ENCODE measurements around the gene TES.

TES gene

DNA sequence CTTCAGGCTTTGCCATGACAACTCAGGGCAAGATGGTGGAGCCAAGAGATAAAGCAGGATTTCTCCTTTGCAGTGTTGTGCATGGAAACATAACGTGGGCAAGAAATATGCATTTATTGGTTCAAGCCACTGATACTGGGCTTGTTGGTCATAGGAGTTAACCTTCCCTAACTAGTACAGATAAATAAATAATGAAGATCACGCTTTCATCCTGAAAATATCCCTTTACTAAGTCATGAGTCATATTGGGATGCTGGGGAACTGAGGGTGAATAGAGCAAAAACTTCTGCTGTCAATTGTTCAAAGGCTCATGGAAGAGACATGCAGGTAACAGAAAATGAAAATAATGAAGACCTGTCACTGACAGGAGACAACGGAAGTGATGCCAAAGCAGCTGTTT lies 55.5 kb downstream of the TES start:
- no peak overlapping the region for H3K9ac ChIP-seq (ENCODE audit: low read length)
- H3K4me3 ChIP-seq (ENCODE audit: low read depth, low read length) = no peak overlapping the region
- no peak overlapping the region for H3K27ac ChIP-seq (ENCODE audit: low read depth, low read length)
- no peaks in the 10 kb centered on the region for H3K4me1 ChIP-seq (ENCODE audit: control insufficient read depth, insufficient read depth, low read length)
- no peaks in the 10 kb centered on the region for H3K27me3 ChIP-seq (ENCODE audit: control insufficient read depth, insufficient read depth, low read length)
- no peaks in the 10 kb centered on the region for H3K9me3 ChIP-seq (ENCODE audit: control insufficient read depth, insufficient read depth, low read depth, low read length)
- no peaks in the 10 kb centered on the region for H3K36me3 ChIP-seq (ENCODE audit: control insufficient read depth, insufficient read depth, low read length)

DNA sequence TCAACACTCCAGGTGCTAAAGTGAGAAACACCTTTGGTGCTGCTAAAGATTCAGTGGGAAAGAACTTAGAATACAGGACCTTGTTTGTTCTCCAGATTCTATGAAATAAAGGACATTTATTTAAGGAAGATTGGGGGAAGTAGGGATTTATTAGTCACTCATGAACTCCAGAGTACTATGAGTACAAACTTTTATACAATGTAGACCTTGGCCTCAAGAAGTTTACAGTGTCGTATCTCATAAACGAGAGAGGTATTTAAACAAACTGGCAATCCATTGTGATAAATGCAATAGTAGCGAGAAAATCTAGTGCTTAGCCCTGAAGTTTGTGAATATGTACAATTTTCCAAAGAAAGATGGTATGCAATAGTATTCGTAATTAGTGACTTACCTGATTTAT lies 59.1 kb downstream of the TES start:
- H3K27me3 ChIP-seq (ENCODE audit: control insufficient read depth, insufficient read depth, low read length) = no peaks in the 10 kb centered on the region
- H3K9me3 ChIP-seq (ENCODE audit: control insufficient read depth, insufficient read depth, low read depth, low read length) = no peaks in the 10 kb centered on the region
- H3K27ac ChIP-seq (ENCODE audit: low read depth, low read length) = no peak overlapping the region
- H3K36me3 ChIP-seq (ENCODE audit: control insufficient read depth, insufficient read depth, low read length) = no peaks in the 10 kb centered on the region
- no peak overlapping the region for H3K4me3 ChIP-seq (ENCODE audit: low read depth, low read length)
- H3K4me1 ChIP-seq (ENCODE audit: control insufficient read depth, insufficient read depth, low read length) = peaks cover 18% of the 10 kb centered on the region
- H3K9ac ChIP-seq (ENCODE audit: low read length) = no peak overlapping the region

DNA sequence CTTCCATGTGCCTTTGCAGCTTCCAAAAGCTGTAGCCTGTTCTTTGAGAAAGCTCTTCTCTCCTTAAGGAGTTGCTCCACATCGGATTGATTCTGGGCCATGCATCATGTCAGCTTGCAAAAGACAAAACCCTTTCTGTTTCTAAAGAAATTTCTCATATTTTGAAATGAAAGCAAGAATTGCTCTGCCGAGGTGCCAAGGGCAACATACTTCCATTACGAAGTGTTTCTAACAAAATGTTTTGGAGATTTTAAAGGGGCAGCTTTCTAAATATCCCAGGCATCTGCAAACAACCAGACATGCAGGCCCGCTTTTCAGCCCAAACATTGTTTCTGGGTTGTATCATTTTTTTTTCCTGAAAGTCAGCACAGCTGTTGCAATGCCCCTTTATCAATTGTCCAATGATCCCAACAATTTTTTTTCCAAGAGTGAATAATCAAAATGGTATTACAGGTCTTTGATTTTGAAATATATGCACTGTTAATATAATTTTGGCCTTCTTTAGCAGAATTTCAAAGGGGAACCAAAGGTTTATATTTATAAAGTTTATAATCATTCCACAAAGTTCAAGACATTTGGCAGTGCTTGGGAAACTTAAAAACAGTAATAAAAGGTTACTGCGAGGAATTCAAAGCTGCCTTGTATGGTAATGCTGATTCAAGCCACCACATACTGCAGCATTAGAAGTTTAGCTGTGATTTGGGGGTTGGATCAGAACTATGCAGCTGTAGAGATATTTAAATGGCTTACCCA lies 61.0 kb downstream of the TES start:
- Histone ChIP-seq H3K9ac (ENCODE audit: low read length) (no peak overlapping the region), H3K36me3 (ENCODE audit: control insufficient read depth, insufficient read depth, low read length) (no peaks in the 10 kb centered on the region), H3K27ac (ENCODE audit: low read depth, low read length) (no peak overlapping the region), H3K9me3 (ENCODE audit: control insufficient read depth, insufficient read depth, low read depth, low read length) (no peaks in the 10 kb centered on the region), H3K4me3 (ENCODE audit: low read depth, low read length) (no peak overlapping the region), H3K4me1 (ENCODE audit: control insufficient read depth, insufficient read depth, low read length) (peaks cover 18% of the 10 kb centered on the region), H3K27me3 (ENCODE audit: control insufficient read depth, insufficient read depth, low read length) (no peaks in the 10 kb centered on the region)

DNA sequence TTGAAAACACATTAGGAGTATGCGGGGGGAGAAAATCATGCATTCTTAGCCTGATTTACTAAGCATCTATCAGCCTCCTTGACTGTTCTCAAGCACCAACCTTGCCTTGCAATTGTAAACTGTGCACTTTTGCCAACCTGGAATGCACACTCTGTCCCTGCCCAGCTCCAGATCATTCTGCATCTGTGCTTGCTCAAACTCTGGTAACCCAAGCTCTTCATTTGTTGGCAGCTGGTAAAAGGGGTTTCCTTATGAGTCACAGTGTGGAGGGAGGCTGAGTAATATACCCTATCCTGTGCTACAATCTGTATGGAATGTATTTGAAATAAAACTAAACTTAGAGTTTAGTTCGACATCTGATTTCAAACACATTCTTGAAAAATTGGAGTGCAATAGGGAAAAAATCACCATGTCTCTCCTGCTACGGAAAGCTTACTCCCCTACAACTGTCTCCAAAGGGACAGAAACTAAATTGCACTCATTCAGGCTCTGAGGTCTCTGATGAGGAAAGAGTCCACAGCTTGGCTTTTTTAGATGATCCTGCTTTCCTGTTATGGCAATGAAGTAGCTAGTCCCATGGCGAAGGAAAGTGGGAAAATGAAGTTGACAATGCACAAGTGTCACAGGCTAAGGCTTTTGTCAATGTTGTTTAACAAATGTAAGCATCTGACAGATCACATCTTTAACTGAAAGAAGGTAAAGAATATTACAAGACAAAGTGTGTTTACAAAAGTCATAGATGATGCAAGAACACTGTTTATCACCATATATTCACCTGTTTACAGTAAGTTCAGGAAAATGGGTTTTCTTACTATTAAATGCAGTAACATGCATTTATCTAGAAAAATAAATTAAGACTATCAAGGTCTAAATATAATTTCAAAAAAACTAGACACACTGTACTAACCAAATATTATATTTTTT lies 61.9 kb downstream of the TES start:
- Histone ChIP-seq H3K27me3 (ENCODE audit: control insufficient read depth, insufficient read depth, low read length) (no peaks in the 10 kb centered on the region), H3K9me3 (ENCODE audit: control insufficient read depth, insufficient read depth, low read depth, low read length) (no peaks in the 10 kb centered on the region), H3K36me3 (ENCODE audit: control insufficient read depth, insufficient read depth, low read length) (no peaks in the 10 kb centered on the region), H3K9ac (ENCODE audit: low read length) (no peak overlapping the region), H3K4me1 (ENCODE audit: control insufficient read depth, insufficient read depth, low read length) (peaks cover 22% of the 10 kb centered on the region), H3K27ac (ENCODE audit: low read depth, low read length) (0 out of 2 replicates have a peak overlapping the region, but pooled peaks have one; percentile 49), H3K4me3 (ENCODE audit: low read depth, low read length) (no peak overlapping the region)

DNA sequence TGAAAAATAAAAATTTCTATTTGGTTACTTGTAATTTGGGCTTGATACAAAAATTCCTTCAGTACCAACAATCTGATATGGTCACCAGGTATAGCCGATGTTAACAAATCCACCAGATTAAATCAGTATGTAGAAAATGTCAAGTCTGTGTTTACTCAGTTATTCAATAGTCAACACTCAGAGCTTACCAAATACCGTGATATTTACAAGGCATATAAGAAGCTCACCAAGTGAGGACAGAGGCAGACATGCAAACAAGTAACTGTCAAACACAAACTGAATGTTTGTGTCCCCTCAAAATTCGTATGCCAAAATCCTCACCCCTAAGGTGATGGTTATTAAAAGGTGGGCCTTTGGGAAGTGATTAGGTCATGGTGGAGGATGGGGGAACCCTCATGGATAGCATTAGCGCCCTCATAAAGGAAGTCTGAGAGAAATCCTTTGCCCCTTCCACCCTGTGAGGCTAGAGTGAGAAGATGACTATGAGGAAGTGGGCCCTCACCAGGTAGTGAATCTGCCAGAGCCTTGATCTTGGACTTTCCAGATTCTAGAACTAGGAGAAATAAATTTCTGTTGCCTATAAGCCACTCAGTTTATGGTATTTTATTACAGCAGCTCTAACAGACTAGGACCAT lies 63.1 kb downstream of the TES start:
- Histone ChIP-seq H3K9me3 (ENCODE audit: control insufficient read depth, insufficient read depth, low read depth, low read length) (no peaks in the 10 kb centered on the region), H3K36me3 (ENCODE audit: control insufficient read depth, insufficient read depth, low read length) (no peaks in the 10 kb centered on the region), H3K4me1 (ENCODE audit: control insufficient read depth, insufficient read depth, low read length) (peaks cover 24% of the 10 kb centered on the region), H3K9ac (ENCODE audit: low read length) (no peak overlapping the region), H3K27ac (ENCODE audit: low read depth, low read length) (no peak overlapping the region), H3K27me3 (ENCODE audit: control insufficient read depth, insufficient read depth, low read length) (no peaks in the 10 kb centered on the region), H3K4me3 (ENCODE audit: low read depth, low read length) (no peak overlapping the region)

DNA sequence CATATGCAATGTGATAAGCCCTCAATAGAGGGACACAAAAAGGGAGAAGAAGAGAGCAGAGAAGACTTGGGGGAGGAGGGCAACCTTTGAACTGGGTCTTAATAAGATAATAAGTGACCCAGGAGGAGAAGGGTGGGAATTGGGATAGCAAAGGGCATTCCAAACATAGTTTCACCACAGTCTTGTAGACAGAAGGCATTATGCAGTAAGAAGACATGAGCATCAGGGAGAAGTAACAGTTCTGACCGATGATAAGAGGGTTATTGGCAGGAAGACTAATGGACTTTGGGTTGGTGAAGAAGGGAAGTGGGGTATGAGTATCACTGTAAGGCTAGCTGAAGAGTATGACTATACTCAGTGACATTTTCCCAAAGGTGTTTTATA lies 63.6 kb downstream of the TES start:
- H3K36me3 ChIP-seq (ENCODE audit: control insufficient read depth, insufficient read depth, low read length) = no peaks in the 10 kb centered on the region
- H3K27ac ChIP-seq (ENCODE audit: low read depth, low read length) = no peak overlapping the region
- no peaks in the 10 kb centered on the region for H3K27me3 ChIP-seq (ENCODE audit: control insufficient read depth, insufficient read depth, low read length)
- no peak overlapping the region for H3K4me3 ChIP-seq (ENCODE audit: low read depth, low read length)
- H3K9me3 ChIP-seq (ENCODE audit: control insufficient read depth, insufficient read depth, low read depth, low read length) = no peaks in the 10 kb centered on the region
- peaks cover 24% of the 10 kb centered on the region for H3K4me1 ChIP-seq (ENCODE audit: control insufficient read depth, insufficient read depth, low read length)
- H3K9ac ChIP-seq (ENCODE audit: low read length) = no peak overlapping the region

DNA sequence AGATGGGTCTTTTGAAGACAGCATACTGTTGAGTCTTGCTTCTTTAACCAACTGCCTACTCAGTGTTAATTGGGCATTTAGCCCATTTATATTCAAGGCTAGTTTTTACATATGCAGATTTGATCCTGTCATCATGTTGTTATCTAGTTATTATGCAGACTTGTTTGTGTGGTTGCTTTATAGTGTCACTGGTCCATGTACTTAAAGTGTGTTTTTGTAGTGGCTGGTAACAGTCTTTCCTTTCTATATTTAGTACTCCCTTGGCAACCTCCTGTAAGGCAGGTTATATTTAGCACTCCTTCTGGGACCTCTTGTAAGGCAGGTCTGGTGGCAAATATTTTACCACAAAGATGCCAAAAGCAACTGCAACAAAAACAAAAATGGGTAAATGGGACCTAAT lies 66.7 kb downstream of the TES start:
- H3K9ac ChIP-seq (ENCODE audit: low read length) = no peak overlapping the region
- no peak overlapping the region for H3K4me3 ChIP-seq (ENCODE audit: low read depth, low read length)
- H3K27ac ChIP-seq (ENCODE audit: low read depth, low read length) = no peak overlapping the region
- no peaks in the 10 kb centered on the region for H3K9me3 ChIP-seq (ENCODE audit: control insufficient read depth, insufficient read depth, low read depth, low read length)
- no peaks in the 10 kb centered on the region for H3K36me3 ChIP-seq (ENCODE audit: control insufficient read depth, insufficient read depth, low read length)
- peaks cover 17% of the 10 kb centered on the region for H3K4me1 ChIP-seq (ENCODE audit: control insufficient read depth, insufficient read depth, low read length)
- H3K27me3 ChIP-seq (ENCODE audit: control insufficient read depth, insufficient read depth, low read length) = no peaks in the 10 kb centered on the region

DNA sequence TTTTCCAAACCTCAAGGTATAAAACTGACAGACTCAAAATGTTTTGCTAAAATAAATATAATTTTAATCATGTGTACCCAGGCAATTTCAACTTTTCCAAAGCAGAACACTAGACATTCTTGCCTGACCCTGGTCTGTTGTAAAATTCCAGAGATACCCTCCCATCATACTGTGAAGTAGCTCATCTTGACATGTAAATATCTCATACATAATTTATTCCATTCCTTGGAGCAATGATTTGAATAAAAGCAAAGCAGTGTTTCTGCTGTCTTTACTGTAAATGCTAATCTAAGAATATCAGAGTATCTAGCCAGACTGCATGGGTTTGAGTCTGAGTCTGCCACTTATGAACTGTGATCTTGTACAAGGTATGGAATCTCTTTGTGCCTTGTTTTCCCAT lies 68.9 kb downstream of the TES start:
- Histone ChIP-seq H3K27ac (ENCODE audit: low read depth, low read length) (no peak overlapping the region), H3K9ac (ENCODE audit: low read length) (no peak overlapping the region), H3K36me3 (ENCODE audit: control insufficient read depth, insufficient read depth, low read length) (no peaks in the 10 kb centered on the region), H3K27me3 (ENCODE audit: control insufficient read depth, insufficient read depth, low read length) (no peaks in the 10 kb centered on the region), H3K4me3 (ENCODE audit: low read depth, low read length) (no peak overlapping the region), H3K9me3 (ENCODE audit: control insufficient read depth, insufficient read depth, low read depth, low read length) (no peaks in the 10 kb centered on the region), H3K4me1 (ENCODE audit: control insufficient read depth, insufficient read depth, low read length) (0 out of 2 replicates have a peak, but pooled peaks cover 7% of the 10 kb centered on the region)

DNA sequence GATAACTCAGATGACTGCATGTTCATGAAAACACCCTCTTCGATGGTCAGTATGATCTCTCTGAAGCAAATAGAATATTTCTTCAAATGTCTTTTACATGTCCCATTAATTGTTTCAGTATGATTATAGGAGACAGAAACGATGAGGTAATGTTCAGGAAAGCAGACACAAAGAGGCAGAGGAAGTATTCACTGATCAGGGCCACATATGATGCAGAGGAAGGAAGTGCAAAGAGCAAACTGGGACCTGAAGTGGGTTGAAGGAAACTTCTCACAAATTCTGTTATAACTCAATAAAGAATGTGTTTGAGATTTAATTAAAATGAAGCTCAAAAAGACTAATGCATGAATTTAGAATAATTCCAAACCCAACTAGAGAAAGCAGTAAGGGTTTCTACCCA lies 70.5 kb downstream of the TES start:
- no peaks in the 10 kb centered on the region for H3K27me3 ChIP-seq (ENCODE audit: control insufficient read depth, insufficient read depth, low read length)
- no peak overlapping the region for H3K9ac ChIP-seq (ENCODE audit: low read length)
- H3K4me1 ChIP-seq (ENCODE audit: control insufficient read depth, insufficient read depth, low read length) = 0 out of 2 replicates have a peak, but pooled peaks cover 7% of the 10 kb centered on the region
- no peak overlapping the region for H3K4me3 ChIP-seq (ENCODE audit: low read depth, low read length)
- no peaks in the 10 kb centered on the region for H3K9me3 ChIP-seq (ENCODE audit: control insufficient read depth, insufficient read depth, low read depth, low read length)
- H3K36me3 ChIP-seq (ENCODE audit: control insufficient read depth, insufficient read depth, low read length) = no peaks in the 10 kb centered on the region
- no peak overlapping the region for H3K27ac ChIP-seq (ENCODE audit: low read depth, low read length)

DNA sequence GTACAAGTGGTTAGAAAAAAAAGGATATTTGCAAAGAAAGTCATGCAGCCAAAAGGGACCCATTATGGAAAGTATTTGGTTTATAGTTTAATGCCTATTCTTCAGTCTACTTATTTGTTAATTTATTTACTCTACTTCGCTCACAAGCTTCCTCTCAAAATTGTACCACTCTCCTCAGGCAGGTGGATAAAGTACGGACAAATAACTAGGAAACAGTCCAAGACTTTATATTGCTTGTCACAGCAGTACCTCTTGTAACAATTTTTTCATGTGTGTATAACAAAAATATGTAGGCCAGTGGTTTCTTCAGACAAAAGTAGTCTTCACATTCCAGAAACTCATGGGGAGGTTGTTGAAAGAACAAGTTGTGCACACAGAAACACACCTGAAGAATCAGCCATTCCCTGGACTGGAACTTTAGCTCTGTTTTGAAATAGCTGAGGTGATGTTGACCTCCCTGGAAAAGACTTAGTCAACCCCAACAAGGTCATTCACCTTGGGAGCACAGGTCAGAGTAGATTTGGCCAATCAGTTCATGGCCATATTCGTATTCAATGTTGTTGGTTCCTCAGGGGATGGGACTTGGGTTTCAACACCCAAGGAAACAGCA lies 73.4 kb downstream of the TES start:
- Histone ChIP-seq H3K9me3 (ENCODE audit: control insufficient read depth, insufficient read depth, low read depth, low read length) (no peaks in the 10 kb centered on the region), H3K9ac (ENCODE audit: low read length) (no peak overlapping the region), H3K4me3 (ENCODE audit: low read depth, low read length) (no peak overlapping the region), H3K27ac (ENCODE audit: low read depth, low read length) (no peak overlapping the region), H3K36me3 (ENCODE audit: control insufficient read depth, insufficient read depth, low read length) (no peaks in the 10 kb centered on the region), H3K4me1 (ENCODE audit: control insufficient read depth, insufficient read depth, low read length) (no peaks in the 10 kb centered on the region), H3K27me3 (ENCODE audit: control insufficient read depth, insufficient read depth, low read length) (no peaks in the 10 kb centered on the region)
